OCI-LY3 (cell line): ENCODE results near the gene SPATC1L.

ENCODE experiments used
- EZH2phosphoT487 ChIP-seq: fragments of 200-600 bp; shearing (Covaris generic); IDR thresholded peaks from 2 replicates; pipeline ENCODE4 v1.6.1; 2018; ENCODE audit warnings: antibody characterized with exemption, mixed run types, low read depth
- TF ChIP-seq, protein P1 (sequence below): fragments of 200-600, 300-600 bp; sonication (generic); IDR thresholded peaks from 2 replicates; pipeline ENCODE4 v1.5.1; 2014; ENCODE audit warnings: antibody characterized with exemption, low read length, low read depth

DNA sequence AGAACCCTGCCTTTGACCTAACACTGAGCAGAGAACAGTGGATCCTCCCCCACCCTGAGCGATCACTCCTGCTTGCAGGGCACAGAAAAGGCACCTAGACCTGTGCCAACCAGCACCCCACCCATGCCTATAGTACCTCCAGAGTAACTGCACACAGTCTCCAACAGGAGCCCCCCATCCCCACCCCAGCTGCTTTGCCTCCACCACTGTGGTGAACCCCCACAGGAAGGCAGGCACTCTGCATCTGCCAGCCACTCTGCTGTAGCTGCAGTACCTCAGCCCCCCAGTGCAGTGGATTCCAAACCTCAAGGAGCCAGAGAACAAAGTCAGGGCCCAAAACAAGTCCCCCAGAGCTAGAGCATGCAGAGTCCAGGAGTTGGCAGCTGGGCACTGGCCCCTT is 10.7 kb downstream of the SPATC1L start:
- TF ChIP-seq, protein P1, sequence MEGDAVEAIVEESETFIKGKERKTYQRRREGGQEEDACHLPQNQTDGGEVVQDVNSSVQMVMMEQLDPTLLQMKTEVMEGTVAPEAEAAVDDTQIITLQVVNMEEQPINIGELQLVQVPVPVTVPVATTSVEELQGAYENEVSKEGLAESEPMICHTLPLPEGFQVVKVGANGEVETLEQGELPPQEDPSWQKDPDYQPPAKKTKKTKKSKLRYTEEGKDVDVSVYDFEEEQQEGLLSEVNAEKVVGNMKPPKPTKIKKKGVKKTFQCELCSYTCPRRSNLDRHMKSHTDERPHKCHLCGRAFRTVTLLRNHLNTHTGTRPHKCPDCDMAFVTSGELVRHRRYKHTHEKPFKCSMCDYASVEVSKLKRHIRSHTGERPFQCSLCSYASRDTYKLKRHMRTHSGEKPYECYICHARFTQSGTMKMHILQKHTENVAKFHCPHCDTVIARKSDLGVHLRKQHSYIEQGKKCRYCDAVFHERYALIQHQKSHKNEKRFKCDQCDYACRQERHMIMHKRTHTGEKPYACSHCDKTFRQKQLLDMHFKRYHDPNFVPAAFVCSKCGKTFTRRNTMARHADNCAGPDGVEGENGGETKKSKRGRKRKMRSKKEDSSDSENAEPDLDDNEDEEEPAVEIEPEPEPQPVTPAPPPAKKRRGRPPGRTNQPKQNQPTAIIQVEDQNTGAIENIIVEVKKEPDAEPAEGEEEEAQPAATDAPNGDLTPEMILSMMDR: no peak
- TF ChIP-seq EZH2phosphoT487: no peak
